AG09309 (cell line): ENCODE measurements around the gene PPFIA1.

Source experiments
- DNase-seq: peaks from one replicate; pipeline ENCODE4 v3.0.0-alpha.2; 2010; ENCODE audit warnings: low read depth
- H3K4me3 ChIP-seq: 2 replicates; pipeline ENCODE4 v1.5.1; 2011; ENCODE audit warnings: mild to moderate bottlenecking, low read depth, low read length, moderate library complexity; ENCODE audit not compliant: control insufficient read depth
- TF ChIP-seq, protein P1 (sequence below): IDR thresholded peaks from 2 replicates; pipeline ENCODE4 v1.5.1; 2011; ENCODE audit warnings: mild to moderate bottlenecking, low read depth, low read length, inconsistent platforms; ENCODE audit not compliant: insufficient read depth, control insufficient read depth; ENCODE audit errors: missing control alignments

Gene PPFIA1

DNA sequence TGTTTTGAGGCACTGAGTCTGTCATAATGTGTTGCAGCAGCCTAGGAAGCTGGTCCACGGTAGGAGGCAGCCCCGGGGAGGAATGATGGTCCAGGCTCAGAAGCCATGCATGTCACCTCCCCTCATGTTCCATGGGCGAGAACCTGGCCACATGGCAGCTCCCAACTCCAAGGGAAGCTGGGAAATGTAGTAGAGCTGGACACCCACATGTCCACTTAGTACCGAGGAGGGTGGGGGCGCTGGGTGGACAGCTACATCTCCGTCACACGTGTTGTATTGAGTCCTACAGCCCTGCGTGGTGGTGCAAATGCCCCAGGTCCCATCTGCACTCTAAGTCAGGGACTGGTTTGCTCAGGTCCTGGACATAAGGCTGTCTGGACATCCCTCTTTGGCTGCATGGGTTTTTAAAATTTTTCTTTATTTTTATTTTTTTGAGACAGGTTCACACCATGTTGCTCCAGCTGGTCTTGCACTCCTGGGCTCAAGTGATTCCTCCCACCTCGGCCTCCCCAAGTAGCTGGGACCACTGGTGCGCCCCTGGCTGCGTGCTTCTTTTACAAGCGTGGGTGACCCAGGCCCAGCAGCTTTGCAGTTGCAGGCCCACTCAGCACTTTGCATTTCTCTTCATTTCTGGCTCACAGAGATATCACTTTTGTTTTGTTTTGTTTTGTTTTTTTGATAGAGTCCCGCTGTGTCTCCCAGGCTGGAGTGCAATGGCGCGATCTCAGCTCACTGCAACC is 123.9 kb downstream of the PPFIA1 start:
- no peak for DNase-seq
- H3K4me3 ChIP-seq = no peak overlapping the region
- TF ChIP-seq, protein P1, sequence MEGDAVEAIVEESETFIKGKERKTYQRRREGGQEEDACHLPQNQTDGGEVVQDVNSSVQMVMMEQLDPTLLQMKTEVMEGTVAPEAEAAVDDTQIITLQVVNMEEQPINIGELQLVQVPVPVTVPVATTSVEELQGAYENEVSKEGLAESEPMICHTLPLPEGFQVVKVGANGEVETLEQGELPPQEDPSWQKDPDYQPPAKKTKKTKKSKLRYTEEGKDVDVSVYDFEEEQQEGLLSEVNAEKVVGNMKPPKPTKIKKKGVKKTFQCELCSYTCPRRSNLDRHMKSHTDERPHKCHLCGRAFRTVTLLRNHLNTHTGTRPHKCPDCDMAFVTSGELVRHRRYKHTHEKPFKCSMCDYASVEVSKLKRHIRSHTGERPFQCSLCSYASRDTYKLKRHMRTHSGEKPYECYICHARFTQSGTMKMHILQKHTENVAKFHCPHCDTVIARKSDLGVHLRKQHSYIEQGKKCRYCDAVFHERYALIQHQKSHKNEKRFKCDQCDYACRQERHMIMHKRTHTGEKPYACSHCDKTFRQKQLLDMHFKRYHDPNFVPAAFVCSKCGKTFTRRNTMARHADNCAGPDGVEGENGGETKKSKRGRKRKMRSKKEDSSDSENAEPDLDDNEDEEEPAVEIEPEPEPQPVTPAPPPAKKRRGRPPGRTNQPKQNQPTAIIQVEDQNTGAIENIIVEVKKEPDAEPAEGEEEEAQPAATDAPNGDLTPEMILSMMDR = no peak

DNA sequence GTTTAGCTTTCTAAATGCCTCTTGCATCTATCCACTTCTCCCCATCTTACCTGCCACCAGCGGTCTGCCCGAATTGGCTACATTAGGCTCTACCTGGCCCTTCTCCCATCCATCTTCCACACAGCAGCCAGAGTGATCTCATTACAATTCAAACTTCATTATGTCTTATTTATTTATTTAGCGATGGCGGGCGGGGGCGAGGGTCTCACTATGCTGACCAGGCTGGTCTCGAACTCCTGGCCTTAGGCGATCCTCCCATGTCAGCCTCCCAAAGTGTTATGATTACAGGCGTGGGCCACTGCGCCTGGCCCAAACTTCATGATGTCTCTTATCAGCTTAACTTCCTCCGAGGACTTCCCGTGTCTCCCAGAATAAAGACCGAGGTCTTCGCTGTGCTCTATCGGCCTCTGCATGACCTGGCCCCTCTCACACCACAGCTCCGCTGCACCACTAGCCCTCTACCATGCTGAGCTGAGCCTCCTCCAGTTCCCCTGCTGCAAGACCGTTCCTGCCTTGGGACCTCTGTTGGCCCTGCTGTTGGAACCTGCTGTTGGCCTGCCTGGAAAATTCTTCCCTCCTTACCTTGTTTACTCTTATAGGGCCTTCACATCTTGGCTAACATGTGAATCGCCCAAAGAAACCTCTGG is 127.0 kb downstream of the PPFIA1 start:
- TF ChIP-seq, protein P1 = no peak
- H3K4me3 ChIP-seq = peak overlapping the region; percentile 98
- no peak for DNase-seq

DNA sequence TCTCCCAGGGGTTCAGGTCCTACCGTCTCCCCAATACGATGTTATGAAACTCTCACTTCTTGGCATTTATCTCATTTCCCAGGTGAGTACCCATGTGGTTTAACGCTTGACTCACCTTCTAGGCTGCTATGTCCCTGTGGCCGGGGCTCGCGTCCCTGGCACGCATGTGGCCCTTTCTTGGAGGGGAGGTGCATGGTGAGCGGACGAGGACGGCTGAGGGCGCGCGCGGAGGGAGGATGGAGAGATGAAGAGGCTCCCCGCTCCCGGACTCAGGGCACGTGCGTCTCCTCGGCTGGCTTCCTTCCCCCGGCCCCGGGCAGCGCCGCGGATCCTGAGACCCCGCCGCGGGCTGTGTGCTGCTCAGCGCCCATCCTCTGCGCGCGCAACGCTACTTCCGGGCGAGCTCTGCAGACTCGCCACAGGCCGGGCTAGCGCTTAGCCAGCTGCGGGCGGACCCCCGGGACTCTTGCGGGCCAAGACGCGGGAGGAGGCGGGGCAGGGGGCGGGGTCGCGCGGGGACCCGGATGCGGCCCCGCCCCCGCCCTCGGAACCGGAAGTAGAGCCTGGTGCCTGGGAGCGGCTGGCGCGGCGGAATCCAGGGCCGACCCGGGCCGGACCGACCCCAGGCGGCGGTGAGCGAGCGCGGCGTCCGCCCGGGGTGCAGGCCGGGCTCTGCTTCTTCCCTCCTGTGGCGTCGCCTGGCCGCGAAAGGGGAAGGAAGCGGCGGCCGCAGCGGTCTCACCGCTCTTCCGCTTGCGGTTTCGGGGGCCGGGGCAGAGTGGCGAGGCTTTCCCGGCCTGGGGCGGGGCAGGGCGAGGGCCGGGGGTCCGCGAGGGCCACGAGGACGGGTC is 127.7 kb downstream of the PPFIA1 start, which contains the start of gene CTTN:
Gene CTTN (plus strand): TSS at position 547 of the 851 bp plus-strand sequence. CDS start 8,769 bp downstream, outside the sequence.
- TF ChIP-seq, protein P1 = no peak
- no peak for DNase-seq
- H3K4me3 ChIP-seq = peak within 1 kb of the TSS; percentile 98

DNA sequence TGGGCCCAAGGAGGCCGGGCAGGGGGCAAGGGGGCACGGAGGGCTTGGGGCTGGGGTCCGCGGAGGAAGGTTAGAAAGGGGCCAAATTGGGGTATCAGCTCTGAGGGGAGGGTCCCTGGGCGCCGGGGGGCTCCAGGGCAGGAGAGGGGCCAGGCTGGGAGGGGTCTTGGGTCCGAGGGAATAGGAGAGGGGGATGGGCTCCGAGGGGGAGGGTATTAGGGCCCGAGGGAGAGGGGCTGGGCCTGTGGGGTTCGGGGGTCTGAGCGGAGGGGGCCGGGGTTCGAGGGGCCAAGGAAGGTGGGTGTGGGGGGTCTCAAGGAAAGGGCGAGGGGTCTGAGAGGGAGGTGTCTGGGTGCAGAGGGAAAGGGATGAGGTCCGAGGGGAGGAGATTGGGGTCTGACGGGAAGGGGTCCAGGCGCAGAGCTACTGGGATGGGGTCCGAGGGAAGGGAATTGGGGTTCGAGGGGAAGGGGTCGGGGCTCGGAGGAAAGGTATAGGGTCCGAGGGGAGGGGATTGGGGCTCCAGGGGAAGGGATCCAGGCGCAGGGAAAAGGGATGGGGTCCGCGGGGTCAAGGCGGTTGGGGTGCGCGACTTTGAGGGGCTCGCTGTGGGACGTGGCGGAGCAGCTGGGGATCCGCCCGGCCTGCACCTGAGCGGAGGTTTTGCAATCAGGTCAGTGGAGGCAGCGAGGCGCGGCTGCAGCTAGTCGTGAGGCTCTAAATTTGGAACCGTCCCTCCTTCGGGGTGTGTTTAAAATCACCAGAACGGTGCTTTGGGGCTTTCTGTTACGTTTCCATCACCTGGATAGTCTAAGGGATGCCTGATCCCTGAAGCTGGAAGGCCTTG is 128.6 kb downstream of the PPFIA1 start:
- TF ChIP-seq, protein P1 = no peak
- no peak for DNase-seq
- peak overlapping the region; percentile 98 for H3K4me3 ChIP-seq

DNA sequence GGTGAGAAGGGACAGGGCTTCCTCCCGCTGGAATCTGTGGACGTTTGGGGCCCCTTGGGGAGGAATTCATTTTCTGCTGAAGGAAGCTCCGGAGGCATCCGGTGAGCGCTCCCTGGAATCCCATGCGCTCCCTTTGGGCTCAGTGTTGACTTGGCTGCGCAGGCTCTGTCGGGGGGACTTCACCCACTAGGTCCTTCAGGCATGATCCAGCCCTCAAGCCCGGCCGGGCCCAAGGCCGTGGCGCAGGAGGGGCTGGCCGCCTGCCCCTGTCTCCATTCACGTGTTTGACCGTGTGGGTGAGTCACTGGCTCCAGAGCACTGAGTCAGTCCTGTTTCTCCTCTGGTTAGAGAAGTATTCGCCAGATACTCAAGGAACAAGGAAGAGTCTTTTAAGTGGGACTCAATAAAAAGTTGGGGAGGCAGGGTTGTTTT is 129.2 kb downstream of the PPFIA1 start:
- peak overlapping the region; percentile 98 for H3K4me3 ChIP-seq
- peak; percentile 80 for DNase-seq
- TF ChIP-seq, protein P1 = no peak
